ENCODE data around the gene FCGR2B. TPM values are rescaled to one million over a fixed set of nuclear protein-coding genes. Genes with fewer than 3 reads are reported as not detected.
"Not testable (repeated sequence)": the region's sequence is repeated elsewhere in the genome, so short reads cannot be mapped to it uniquely, and the experiment has no call there.

The FCGR2B gene
- total RNA-seq, result 0.52 TPM in 1 of 2 replicates, not detected in the other
- polyA plus RNA-seq, result not detected in 2 replicates

DNA sequence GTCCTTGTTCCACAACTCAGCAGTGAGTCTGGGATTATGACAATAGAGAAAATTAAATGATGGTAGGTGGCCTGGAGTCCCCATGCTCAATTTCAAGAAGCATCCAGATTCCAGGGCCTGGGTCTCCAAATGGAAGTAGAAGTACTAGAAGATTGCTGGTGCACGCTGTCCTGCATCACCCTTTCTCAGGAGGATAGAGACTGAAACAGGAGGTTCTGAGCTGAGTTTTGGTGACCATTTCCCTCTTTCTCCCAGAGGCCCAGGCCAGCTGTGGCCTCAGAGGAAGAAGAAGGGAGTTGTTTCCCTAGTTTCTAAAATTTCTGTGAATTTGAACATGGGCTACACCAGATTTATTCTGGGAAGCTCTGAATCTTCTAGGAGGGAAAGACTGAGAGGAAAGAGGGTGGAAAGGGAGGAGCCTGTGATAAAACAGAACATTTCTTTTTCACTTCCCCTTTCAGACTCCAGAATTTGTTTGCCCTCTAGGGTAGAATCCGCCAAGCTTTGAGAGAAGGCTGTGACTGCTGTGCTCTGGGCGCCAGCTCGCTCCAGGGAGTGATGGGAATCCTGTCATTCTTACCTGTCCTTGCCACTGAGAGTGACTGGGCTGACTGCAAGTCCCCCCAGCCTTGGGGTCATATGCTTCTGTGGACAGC is at the start of gene FCGR2B:
Gene FCGR2B, plus strand, starts transcription at position 460 of the 656 bp plus-strand sequence. Its CDS starts 99 bp downstream, at position 559.
- not testable (repeated sequence) for H3K4me1 ChIP-seq (ENCODE audit: insufficient read depth); H3K9me3 ChIP-seq (ENCODE audit: low read depth); H4K20me1 ChIP-seq (ENCODE audit: insufficient read depth, poor library complexity, severe bottlenecking); H3K9me2 ChIP-seq (replicated peaks; ENCODE audit: insufficient read depth); H3K4me2 ChIP-seq; DNase-seq (ENCODE audit: low spot score); H3K79me2 ChIP-seq; H2AFZ ChIP-seq; H3K27ac ChIP-seq; H3K36me3 ChIP-seq (replicated peaks; ENCODE audit: insufficient read depth, low read depth); H3K27me3 ChIP-seq; H3K4me3 ChIP-seq
- WGBS (ENCODE audit: low lambda C conversion rate, missing lambda C conversion rate), result no CpG with 5 or more reads among the region's 4 CpGs

DNA sequence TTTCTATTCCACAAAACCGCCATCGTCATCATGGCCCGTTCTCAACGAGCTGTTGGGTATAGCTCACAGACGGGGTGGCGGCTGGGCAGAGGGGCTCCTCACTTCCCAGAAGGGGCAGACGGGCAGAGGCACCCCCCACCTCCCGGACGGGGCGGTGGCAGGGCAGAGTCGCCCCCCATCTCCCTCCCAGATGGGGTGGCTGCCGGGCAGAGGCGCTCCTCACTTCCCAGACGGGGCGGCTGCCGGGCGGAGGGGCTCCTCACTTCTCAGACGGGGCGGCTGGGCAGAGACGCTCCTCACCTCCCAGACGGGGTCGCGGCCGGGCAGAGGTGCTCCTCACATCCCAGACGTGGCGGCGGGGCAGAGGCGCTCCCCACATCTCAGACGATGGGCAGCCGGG is 46.5 kb upstream of the FCGR2B start:
- H3K36me3 ChIP-seq (replicated peaks; ENCODE audit: insufficient read depth, low read depth); H3K79me2 ChIP-seq; H3K4me2 ChIP-seq; H3K4me3 ChIP-seq; H3K9me2 ChIP-seq (replicated peaks; ENCODE audit: insufficient read depth); H3K27me3 ChIP-seq; H3K9me3 ChIP-seq (ENCODE audit: low read depth); H3K27ac ChIP-seq; H3K4me1 ChIP-seq (ENCODE audit: insufficient read depth); H4K20me1 ChIP-seq (ENCODE audit: insufficient read depth, poor library complexity, severe bottlenecking); H2AFZ ChIP-seq; DNase-seq (ENCODE audit: low spot score): not testable (repeated sequence)
- 93% methylated on average over 18 of the region's 30 CpGs for WGBS (ENCODE audit: low lambda C conversion rate, missing lambda C conversion rate)

DNA sequence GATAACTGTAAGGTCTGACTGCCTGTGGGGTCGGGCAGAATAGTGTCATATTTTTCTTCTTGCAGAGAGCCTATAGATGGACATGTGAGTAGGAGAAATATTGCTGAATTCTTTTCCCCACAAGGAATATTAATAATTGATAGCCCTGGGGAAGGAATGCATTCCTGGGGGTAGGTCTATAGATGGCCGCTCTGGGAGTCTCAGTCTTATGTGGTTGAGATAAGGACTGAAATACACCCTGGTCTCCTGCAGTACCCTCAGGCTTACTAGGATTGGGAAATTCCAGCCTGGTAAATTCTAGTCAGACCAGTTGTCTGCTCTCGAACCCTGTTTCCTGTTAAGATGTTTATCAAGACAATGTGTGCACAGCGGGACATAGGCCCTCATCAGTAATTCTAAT is 44.4 kb upstream of the FCGR2B start:
- not testable (repeated sequence) for H3K9me3 ChIP-seq (ENCODE audit: low read depth); DNase-seq (ENCODE audit: low spot score); H2AFZ ChIP-seq; H3K4me2 ChIP-seq; H3K4me1 ChIP-seq (ENCODE audit: insufficient read depth); H3K27ac ChIP-seq; H3K4me3 ChIP-seq; H3K79me2 ChIP-seq; H3K9me2 ChIP-seq (replicated peaks; ENCODE audit: insufficient read depth); H4K20me1 ChIP-seq (ENCODE audit: insufficient read depth, poor library complexity, severe bottlenecking); H3K36me3 ChIP-seq (replicated peaks; ENCODE audit: insufficient read depth, low read depth)
- peaks cover 13% of the 10 kb centered on the region for H3K27me3 ChIP-seq
- 91% methylated on average over 4 of the region's 4 CpGs for WGBS (ENCODE audit: low lambda C conversion rate, missing lambda C conversion rate)

DNA sequence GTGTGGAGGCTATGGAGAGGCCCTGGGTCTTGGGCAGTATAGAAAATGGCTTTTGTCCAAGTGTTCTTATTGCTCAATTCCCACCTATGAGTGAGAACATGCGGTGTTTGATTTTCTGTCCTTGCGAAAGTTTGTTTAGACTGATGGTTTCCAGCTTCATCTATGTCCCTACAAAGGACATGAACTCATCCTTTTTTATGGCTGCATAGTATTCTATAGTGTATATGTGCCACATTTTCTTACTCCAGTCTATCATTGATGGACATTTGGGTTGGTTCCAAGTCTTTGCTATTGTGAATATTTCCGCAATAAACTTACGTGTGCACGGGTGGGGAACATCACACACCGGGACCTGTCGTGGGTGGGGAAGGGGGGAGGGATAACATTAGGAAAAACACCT is 42.5 kb upstream of the FCGR2B start:
- not testable (repeated sequence) for H3K4me1 ChIP-seq (ENCODE audit: insufficient read depth); H3K4me3 ChIP-seq; H3K79me2 ChIP-seq; H3K9me3 ChIP-seq (ENCODE audit: low read depth); H2AFZ ChIP-seq; DNase-seq (ENCODE audit: low spot score); H4K20me1 ChIP-seq (ENCODE audit: insufficient read depth, poor library complexity, severe bottlenecking); H3K9me2 ChIP-seq (replicated peaks; ENCODE audit: insufficient read depth); H3K27ac ChIP-seq; H3K36me3 ChIP-seq (replicated peaks; ENCODE audit: insufficient read depth, low read depth)
- WGBS (ENCODE audit: low lambda C conversion rate, missing lambda C conversion rate), result 91% methylated on average over 7 of the region's 7 CpGs
- H3K27me3 ChIP-seq, result peaks cover 13% of the 10 kb centered on the region
- peak overlapping the region; percentile 81 for H3K4me2 ChIP-seq

DNA sequence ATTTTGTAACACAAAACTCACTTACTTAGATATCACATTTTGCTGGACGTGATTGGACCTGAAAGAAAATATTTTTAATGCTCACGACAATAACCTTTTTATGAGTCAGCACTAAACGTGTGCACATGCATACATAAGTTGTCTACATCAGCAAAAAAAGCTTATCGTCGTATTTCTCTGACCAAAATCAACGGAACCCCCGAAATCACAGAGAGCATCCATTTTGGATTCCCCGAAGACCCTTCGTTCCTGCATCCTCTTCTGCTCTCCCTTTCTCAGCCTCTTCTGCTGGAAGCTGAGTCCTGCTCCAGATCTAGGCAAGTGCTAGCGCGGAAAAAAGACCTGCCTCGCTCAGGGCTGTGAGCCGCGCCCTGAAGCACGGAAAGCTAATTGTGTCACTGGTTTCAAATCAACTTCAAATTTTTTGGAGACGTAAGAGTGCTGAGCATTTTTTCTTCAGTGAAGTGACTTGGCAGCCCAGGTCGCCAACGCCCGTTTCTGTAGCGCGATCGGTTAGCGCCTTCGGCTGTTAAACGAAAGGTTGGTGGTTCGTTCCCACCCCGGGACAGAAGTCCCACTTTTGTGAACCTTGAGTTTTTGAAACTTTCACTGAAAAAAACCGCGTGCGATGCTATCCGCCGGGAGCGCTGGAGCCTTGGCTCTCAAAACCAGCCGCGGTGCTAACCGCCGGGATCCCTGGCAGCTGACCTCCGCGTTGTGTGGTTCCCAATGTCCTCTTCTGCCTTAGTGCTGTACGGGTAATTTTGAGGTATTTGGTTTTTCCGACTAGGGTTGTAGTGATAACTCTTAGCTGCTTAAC is 41.6 kb upstream of the FCGR2B start:
- H3K9me2 ChIP-seq (replicated peaks; ENCODE audit: insufficient read depth); H3K79me2 ChIP-seq; H3K36me3 ChIP-seq (replicated peaks; ENCODE audit: insufficient read depth, low read depth); H3K4me1 ChIP-seq (ENCODE audit: insufficient read depth); H3K9me3 ChIP-seq (ENCODE audit: low read depth); H3K27ac ChIP-seq; H4K20me1 ChIP-seq (ENCODE audit: insufficient read depth, poor library complexity, severe bottlenecking): not testable (repeated sequence)
- peak overlapping the region; percentile 37 for H3K4me3 ChIP-seq
- peaks cover 13% of the 10 kb centered on the region for H3K27me3 ChIP-seq
- peak overlapping the region; percentile 81 for H3K4me2 ChIP-seq
- WGBS (ENCODE audit: low lambda C conversion rate, missing lambda C conversion rate), result 3% methylated on average over 41 of the region's 41 CpGs
- DNase-seq (ENCODE audit: low spot score), result peak; percentile 78
- H2AFZ ChIP-seq, result peak overlapping the region; percentile 53

DNA sequence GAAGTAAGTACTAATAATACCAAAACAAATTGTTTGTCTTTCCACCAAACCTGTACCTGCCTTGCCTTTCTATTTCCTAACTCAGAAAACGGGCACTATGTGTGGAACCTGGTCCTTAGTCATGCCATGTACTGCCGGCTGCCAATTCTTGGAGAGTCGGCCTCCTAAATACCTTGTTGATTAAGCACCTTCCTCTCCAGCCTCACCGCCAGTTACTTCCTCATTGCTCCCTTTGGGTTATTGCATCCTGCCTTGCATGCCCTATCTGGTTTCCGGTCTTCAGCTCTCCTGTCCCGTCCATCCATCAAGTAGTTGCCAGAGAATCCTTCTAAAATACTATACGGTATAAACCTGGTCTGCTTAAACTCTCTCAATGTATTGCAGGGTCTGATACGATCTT is 40.9 kb upstream of the FCGR2B start:
- WGBS (ENCODE audit: low lambda C conversion rate, missing lambda C conversion rate), result 74% methylated on average over 8 of the region's 8 CpGs
- not testable (repeated sequence) for H3K4me1 ChIP-seq (ENCODE audit: insufficient read depth); H3K27ac ChIP-seq; DNase-seq (ENCODE audit: low spot score); H3K4me3 ChIP-seq; H3K9me3 ChIP-seq (ENCODE audit: low read depth); H3K9me2 ChIP-seq (replicated peaks; ENCODE audit: insufficient read depth); H3K79me2 ChIP-seq; H2AFZ ChIP-seq; H4K20me1 ChIP-seq (ENCODE audit: insufficient read depth, poor library complexity, severe bottlenecking); H3K36me3 ChIP-seq (replicated peaks; ENCODE audit: insufficient read depth, low read depth)
- Histone ChIP-seq H3K27me3 (peaks cover 13% of the 10 kb centered on the region), H3K4me2 (peak overlapping the region; percentile 81)

DNA sequence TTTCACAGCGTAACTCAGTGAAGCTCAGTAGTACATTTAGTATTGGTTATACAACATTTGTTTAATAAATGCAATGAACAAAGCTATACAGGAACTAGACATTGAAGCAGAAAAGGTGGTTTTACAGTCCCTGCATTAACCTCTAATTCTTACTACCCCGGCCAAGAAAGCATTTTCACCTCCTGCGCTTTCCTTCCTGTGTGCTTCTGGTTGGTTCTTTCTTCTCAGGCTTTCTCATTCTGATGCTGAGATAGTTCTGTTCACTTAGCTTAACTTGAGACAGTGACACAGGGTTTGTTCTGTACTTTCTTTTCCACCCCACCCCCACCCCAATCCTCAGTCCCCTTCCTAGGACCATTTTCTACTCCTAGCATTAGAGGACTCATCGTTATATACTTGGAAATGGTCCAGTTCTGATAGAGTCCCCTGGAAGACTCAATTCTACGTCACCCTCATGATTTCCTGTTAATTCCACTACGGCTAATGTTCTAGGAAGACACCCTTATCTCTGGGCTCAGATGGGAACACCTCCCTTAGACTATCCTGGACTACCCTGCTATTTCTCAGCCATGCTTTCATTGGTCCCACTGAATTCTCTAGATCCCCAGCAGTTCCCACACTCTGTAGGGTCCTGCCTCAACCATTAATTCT is 39.4 kb upstream of the FCGR2B start:
- H4K20me1 ChIP-seq (ENCODE audit: insufficient read depth, poor library complexity, severe bottlenecking); DNase-seq (ENCODE audit: low spot score): not testable (repeated sequence)
- WGBS (ENCODE audit: low lambda C conversion rate, missing lambda C conversion rate), result 91% methylated on average over 5 of the region's 6 CpGs

DNA sequence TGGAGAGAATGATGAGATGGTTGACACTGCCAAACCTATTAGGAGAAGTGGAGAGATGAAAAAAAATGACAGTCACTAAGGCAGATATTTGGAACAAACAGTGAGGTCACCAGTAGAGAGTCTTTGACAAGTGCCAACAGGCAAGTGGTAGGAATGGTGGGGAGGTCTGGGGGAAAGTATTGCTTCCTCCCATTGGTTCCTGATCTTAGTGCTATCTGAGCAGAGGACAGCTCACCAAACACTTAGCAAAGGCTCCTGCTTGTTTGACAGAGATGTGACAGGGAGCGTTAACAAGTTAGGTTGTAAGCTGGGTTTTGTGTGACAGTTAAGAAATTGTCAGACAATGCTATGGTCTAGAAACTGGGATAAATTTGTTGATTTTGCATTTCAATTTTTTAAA is 38.3 kb upstream of the FCGR2B start:
- not testable (repeated sequence) for DNase-seq (ENCODE audit: low spot score); H3K9me3 ChIP-seq (ENCODE audit: low read depth); H3K79me2 ChIP-seq; H3K36me3 ChIP-seq (replicated peaks; ENCODE audit: insufficient read depth, low read depth); H3K4me2 ChIP-seq; H2AFZ ChIP-seq; H3K9me2 ChIP-seq (replicated peaks; ENCODE audit: insufficient read depth); H4K20me1 ChIP-seq (ENCODE audit: insufficient read depth, poor library complexity, severe bottlenecking); H3K4me1 ChIP-seq (ENCODE audit: insufficient read depth); H3K27ac ChIP-seq; H3K4me3 ChIP-seq
- peaks cover 13% of the 10 kb centered on the region for H3K27me3 ChIP-seq
- 76% methylated on average over 1 of the region's 1 CpG for WGBS (ENCODE audit: low lambda C conversion rate, missing lambda C conversion rate)

More for the DNA sequence above, 39.4 kb upstream of the FCGR2B start:
- H3K79me2 ChIP-seq; H3K9me2 ChIP-seq (replicated peaks; ENCODE audit: insufficient read depth); H3K4me1 ChIP-seq (ENCODE audit: insufficient read depth); H3K4me3 ChIP-seq; H2AFZ ChIP-seq; H3K36me3 ChIP-seq (replicated peaks; ENCODE audit: insufficient read depth, low read depth); H3K27ac ChIP-seq; H3K9me3 ChIP-seq (ENCODE audit: low read depth); H3K4me2 ChIP-seq: not testable (repeated sequence)
- peaks cover 13% of the 10 kb centered on the region for H3K27me3 ChIP-seq

Data from hepatocyte (in vitro differentiated cells).